COLO829 (cell line): Measurements from ENCODE around the gene ITPK1.

Experiments used
- DNase-seq: peaks from one replicate; pipeline ENCODE4 v3.0.0; 2012; ENCODE audit warnings: low spot score

The ITPK1 gene

GRCh38 chr14:92969871-92970270 is 145.9 kb downstream of the ITPK1 start:
- DNase-seq: no peak

DNA sequence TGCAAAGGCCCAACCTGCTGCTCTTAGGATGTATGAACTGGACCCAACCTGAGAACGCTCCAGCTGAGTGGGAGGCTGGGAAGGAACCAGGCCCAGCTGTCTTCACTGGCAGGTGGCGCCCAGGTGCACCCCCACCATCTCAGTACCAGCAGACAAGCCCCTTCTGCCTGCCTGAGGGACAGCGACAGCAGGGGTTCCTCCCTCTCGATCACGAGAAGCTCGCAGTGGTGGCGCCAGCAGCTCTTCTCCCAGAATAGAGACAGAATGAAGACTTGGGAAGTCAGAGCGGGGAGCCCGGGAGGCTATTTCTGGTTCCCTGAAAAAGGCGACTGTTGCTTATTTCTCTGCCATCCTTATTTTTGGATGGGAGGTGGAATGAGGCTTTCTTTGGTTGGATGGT is 146.3 kb downstream of the ITPK1 start:
- DNase-seq: no peak

DNA sequence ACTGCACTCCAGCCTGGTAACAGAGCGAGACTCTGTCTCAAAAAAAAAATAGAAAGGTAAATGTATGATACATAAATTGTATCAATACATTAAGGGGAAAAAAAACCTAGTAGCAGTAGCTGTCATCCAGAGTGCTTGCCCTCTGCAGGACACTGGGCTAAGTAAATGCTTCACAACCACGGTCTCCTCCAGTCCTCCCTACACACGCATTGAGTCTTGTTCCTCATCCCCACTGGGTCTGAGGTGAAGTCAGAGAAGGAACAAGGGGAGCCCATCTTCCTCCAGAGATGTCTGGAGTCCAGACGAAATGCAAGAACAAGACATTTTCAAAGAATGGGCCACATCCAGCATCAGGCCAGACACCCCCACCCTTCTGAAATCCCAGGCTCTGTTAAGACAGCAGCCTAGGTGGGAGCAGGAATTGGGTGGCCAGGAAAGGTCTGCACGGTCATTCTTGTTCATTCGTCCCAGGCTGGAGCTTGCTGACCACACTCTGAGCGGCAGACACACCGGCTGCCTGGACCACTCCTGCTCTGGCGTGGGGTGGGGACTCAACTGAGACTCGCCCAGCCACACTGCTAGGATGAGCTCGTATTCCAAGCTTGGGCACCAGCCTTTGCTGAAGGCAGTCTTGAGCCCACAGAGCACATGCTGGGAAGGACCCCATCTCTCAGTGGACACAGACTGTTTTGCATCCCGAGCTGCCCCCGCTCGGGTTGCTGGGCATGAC is 147.3 kb downstream of the ITPK1 start:
- no peak for DNase-seq

DNA sequence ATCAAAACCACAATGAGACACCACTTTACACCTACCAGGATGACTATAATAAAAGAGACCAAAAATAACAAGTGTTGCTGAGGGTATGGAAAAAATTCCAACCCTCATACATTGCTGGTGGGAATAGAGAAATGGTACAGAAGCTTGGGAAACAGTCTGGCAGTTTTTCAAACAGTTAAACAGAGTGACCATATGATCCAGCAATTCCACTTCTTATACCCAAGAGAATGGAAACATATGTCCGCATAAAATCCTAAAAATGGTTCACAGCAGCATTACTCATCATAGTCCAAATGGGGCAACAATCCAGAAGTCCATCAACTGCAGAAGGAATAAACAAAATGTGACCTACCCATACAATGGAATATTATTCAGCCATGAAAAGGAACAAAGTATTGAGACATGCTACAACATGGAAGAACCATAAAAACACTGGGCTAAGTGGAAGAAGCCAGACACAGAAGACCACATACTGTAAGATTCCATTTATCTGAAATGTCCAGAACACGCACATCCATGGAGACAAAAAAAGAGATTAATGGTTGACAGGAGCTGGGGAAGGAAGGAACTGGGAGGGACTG is 148.3 kb downstream of the ITPK1 start:
- DNase-seq: no peak

- no peak for DNase-seq
Measured at GRCh38 chr14:92965281-92965680, 150.4 kb downstream of the ITPK1 start.

GRCh38 chr14:92964124-92965109 is 151.3 kb downstream of the ITPK1 start:
- no peak for DNase-seq

GRCh38 chr14:92963301-92964123 is 152.2 kb downstream of the ITPK1 start:
- no peak for DNase-seq

GRCh38 chr14:92962831-92963095 is 153.0 kb downstream of the ITPK1 start:
- DNase-seq: no peak

DNA sequence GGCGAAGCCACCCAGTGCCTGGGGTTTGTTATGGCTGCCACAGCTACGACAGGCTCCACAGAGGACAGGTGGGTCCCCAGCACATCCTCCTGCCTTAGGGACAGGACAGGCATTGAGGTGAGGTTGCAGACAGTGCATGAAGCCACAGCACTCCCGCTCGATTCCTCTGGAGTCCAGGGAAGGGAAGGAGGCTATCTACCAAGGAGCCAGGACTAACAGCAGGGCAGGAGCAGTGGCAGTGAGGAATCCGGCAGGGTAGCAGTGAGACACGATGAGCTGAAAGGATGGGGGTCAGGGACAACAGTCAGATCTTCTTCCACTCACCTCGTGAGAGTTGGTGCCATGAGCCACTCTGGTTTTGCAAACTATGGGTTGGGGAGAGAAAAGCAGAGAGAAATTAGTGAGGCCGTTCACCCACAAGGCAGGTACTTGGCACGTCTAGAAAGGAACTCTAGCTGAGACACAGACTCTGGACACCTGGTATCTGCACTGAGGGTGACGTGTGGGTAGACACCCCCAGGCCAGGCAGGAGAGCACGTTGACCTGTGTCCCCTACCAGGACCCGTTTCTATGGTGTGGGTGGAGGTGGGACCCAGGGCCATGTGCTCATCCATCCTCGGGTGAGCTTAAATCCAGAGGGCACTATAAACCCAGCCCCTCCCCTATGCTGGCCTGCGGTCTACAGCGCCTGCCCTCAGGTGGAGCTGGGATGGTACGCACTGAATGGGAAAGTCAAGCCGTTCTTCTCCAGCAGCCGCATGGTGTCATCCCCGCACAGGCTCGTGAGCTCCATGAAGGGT is 153.5 kb downstream of the ITPK1 start:
- no peak for DNase-seq

- no peak for DNase-seq
Measured at GRCh38 chr14:92961567-92961855, 154.2 kb downstream of the ITPK1 start.

DNA sequence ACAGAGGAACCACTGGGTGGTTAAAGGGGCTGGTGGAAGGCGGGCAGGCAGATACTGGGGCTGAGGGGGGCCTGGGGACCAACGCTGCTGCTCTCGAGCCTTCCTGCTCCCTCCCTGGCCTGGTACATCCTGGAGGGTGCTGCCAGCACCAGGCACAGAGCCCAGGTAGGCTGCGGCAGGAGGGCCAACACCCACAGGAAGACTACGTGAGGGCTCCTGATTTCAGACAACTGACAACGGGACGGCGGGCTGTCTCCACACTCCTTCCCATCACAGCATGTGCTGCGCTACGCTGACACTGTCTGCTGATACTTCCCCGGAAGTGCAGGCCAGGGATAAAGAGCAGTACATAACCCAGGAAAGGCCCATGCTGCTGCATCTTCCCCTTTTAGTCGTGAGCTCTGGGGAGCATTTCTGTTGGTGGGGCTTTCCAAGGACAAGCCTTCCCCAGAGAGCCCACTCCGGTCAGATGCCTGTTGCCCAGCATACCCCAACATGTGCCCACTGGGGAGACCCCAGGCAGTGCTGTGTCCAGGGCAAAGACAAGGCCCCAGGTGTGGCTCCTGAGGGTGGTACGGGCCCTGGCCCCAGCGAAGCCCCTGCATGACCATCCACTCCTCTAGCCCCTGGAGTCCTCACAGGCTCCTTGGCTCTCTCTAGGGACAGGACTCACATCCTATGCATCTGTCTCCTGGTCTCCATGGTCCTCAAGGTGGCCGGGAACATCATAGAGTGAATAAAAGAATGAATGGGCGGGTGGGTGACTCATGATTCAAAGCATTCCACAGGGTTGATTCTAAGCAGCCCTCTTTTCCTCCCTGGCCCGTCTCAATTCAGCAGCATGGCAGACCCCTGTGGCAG is 154.8 kb downstream of the ITPK1 start:
- DNase-seq: peak; percentile 33

DNA sequence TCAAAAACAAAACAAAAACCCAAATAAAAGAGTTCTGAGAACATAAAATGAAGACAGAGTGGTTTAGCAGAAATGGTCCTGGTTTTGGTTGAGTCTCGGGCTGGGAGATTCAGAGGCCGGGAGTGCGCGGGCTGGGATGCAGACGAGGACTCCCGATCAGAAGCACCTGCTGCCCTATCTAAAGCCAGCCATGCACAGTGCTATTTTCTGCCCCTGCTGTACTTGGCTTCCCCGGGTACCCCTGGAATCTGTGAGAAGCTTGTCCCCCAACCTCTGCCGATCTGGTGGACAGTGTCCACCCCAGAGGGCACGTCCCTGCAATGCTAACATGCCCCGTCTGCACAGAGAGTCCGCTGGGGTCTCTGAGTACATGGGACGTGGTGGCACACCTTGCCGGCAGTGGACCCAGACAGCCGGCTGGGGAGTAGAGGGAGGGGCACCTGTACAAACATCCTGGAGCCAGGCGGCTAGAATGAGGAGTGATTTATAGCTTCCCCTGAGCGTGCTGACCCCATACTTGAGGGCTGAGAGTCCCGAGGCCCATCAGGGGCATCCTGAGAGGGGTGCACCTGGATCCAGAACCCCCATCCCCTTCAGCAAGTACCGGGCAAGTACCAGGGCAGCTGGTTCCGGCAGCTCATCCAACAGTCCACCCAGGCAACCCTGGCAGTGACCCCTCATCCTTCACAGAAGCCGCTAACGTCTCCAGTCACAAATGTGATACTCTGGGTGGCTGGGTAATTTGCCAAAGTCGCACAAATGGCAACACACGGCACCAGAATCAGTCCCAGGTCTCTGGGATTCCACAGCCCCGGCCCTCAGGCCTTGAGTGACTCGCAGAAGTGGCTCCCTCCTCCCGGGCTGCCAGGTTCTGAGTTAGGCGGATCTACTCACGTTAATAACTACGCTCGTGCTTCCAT is 155.7 kb downstream of the ITPK1 start:
- no peak for DNase-seq

DNA sequence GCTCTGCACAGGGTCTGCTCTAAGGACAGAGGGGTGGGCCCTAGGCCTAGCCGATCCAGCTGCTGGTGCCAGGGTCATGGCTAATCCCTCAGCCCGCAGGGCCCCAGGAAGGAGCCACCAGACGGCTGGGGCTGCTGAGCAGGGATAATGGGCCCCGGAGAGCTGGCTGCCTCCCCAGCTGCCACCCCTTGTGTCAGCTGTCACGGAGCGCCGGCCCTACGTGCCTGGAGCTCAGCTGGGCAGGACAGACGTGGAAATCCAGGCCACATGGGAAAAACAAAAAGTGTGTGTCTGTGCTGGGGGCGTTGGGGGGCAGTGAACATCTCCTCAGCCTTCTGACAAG is 156.6 kb downstream of the ITPK1 start:
- DNase-seq: no peak

GRCh38 chr14:92958373-92959188 is 157.1 kb downstream of the ITPK1 start:
- peak; percentile 28 for DNase-seq

DNA sequence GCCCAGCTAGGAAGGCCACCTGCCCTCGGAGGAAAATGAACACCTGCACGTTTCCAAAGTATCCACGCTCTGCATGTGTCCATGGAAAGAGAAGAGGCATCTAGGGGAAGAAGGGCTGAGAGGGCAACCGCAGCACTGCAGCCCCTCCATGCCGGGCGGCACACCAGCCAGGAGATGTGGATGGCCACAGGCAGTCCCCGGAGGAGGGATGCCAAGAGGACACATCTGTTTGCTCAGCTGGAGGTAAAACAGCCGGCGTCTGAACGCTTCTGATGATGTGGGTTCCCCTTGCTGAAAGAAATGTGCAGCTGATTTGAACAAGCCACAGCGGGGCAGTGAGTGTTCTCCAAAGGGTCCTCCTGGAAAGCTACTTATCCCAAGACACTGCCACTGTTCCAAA is 158.8 kb downstream of the ITPK1 start:
- DNase-seq: no peak

DNA sequence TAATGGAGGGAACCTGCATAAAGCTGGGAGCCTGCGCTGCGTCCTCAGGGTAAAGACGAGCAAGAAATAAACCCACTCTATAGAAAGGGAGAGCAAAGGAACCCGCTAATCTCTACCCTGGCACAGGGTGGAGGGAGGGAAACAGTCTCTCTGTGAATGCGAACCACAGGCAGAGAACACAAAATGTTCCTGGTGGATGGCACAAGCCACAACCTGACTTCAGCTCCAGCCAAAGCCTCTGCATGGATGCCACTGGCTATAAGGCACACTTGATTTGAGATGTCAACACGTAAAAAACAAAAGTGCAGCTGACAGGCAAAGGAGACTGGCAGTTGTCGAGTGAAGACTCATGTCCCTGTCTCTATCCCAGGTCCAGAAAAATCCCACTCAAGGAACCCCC is 160.3 kb downstream of the ITPK1 start:
- DNase-seq: no peak

DNA sequence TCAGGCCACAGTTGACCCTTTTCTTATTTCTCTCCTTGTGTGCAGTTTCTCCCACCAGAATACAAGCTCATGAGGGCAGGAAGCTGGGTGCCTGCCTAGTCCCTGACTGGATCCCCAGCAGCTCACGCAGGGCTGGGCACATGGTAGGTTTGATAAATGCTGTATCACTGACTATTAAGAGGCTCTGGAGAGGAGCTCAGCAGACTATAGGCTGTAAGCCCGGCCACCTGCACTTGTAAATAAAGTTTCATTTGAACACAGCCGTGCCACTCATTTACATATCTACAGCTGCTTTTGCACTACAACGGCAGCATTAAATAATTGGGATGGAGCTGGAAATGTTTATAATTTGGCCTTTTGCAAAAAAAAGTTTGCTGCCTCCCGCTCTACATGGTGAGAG is 160.8 kb downstream of the ITPK1 start:
- DNase-seq: no peak

GRCh38 chr14:92953526-92953925 is 162.2 kb downstream of the ITPK1 start:
- no peak for DNase-seq
